ENCODE data around the gene FADS1.

DNA sequence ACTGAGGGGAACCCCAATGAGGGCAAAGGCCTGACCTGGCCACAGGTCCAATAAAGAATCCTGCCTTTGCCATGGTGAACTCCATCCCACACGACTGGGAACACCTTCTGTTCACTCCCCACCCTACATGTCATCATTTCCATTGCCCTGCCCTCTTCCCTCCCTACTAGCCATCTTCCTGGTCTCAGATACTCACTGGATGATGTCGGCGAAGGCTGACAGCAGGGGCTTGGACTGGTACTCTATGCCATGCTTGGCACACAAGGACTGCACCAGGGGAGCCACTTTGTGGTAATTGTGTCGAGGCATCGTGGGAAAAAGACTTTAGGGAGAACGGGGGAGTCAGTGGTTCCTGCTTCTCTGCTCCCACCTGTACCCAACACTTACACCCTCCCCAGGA is 14.2 kb downstream of the FADS1 start:
- TF ChIP-seq, protein P1, sequence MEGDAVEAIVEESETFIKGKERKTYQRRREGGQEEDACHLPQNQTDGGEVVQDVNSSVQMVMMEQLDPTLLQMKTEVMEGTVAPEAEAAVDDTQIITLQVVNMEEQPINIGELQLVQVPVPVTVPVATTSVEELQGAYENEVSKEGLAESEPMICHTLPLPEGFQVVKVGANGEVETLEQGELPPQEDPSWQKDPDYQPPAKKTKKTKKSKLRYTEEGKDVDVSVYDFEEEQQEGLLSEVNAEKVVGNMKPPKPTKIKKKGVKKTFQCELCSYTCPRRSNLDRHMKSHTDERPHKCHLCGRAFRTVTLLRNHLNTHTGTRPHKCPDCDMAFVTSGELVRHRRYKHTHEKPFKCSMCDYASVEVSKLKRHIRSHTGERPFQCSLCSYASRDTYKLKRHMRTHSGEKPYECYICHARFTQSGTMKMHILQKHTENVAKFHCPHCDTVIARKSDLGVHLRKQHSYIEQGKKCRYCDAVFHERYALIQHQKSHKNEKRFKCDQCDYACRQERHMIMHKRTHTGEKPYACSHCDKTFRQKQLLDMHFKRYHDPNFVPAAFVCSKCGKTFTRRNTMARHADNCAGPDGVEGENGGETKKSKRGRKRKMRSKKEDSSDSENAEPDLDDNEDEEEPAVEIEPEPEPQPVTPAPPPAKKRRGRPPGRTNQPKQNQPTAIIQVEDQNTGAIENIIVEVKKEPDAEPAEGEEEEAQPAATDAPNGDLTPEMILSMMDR (IDR thresholded peaks at IDR 0.05; ENCODE audit: low read depth, low read length, poor library complexity, severe bottlenecking): no peak
- no peak for TF ChIP-seq EZH2phosphoT487 (IDR thresholded peaks at IDR 0.05; ENCODE audit: borderline replicate concordance, low read length)
